NK-92 (cell line): Measurements from ENCODE around the gene GDF10.

Source experiments
- DNase-seq: peaks from one replicate; lab custom pipeline; 2025; ENCODE audit not compliant: unreplicated experiment; lab: John Stamatoyannopoulos, UW

GDF10 gene

GRCh38 chr10:47350671-47351640 is 51.0 kb downstream of the GDF10 start:
- no peak for DNase-seq

DNA sequence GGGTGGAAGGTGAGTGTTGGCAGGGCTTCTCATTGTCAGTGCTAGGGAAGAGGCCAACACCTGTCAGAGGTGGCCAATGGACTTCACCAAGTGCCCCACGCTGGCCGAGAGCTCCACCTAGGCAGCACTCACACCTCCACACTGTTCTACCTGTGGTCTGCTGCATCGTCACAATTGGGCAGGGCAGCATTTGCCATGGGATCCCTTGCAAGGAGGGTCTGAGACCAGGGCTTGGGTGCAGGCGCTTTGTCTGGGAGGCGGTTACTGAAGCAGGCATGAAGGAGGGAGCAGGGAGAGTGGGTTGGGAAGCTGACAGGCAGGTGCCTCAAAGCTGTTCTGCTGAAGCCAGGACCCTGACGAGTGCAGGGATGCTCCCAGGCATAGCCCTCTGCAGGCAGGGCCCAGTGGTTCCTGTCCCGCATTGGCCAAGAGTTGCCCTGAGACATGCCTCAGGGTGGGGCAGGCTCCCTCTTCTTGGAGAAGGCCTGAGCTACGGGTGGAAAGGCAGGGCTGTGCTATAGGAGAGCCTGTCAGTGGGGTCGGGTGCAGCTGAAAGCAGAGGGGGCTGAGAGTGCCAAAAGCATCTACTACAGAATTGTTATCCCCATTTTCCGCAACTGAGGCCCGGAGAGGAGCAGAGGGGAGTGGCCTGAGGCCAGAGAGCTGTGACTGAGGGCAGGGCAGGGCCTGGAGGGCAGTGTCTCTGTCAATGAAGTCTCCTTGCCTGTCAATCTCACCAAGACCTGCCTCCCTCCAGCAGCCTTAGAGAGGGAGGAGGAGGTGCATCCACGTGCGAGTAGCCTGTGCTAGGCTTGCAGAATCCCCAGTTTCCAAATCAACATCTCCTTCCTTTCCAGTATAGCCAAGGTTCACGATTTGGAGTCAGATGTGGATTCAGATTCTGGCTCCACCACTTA is 52.2 kb downstream of the GDF10 start:
- DNase-seq, result no peak

GRCh38 chr10:47353351-47353750 is 53.4 kb downstream of the GDF10 start:
- no peak for DNase-seq

- no peak for DNase-seq
Observed at GRCh38 chr10:47354165-47354564, 54.2 kb downstream of the GDF10 start.

DNA sequence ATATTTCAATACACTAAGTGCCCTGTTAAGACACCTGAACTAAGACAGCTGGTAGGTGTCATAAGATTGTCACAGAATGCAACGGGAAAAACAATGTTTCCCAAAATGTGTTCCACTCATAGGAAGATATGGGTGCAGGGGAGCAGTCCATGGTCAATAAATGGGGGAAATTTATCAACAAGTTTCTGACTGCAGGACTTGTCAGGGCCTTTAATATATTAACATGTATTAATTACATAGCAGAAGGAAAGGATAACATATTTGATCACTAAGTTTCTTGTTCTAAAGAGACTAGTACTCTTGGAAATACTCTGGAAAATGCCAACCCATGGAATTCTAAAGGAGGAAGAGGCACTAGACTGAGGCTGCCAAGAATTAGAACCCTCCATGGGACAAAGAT is 54.9 kb downstream of the GDF10 start:
- DNase-seq, result no peak

DNA sequence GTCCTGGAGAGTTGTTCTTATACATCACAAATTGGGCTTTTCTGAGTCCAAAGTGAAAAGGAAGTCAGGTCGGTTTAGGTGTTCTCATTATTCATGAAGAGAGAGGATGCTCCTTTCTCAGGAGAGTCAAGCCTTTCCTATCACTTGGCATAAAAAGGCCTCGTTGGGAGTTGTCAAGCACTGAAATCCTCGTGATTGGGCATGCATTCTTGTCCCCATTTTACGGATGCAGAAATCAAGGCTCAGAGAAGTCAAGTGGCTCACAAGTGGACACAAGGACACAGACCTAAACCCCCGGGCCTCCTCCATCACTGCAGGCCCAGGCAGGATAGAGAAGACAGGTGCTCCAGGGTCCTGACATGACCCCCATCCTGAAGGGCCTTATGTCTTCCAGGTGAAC is 56.7 kb downstream of the GDF10 start:
- DNase-seq, result no peak

- DNase-seq, result no peak
Observed at GRCh38 chr10:47357131-47357582, 57.2 kb downstream of the GDF10 start.

DNA sequence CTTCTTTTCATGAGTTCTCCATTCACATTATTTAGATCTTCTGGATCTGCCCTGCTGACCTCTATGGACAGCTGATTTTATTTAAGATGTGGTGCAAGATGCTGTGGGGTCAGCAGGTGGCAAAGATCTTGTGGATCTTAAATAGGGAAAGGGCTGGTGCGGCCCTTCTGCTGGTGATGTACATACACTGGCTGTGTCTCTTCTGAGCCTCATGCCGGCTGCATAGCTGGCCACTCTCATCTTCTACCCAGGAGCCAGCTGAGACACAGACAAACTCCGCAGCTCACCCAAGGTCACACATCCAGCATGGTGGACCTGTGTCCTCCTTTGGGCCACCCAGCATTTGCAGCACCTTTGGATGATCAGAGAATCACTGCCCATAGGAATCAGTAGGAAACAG is 57.9 kb downstream of the GDF10 start:
- no peak for DNase-seq

GRCh38 chr10:47358457-47358856 is 58.5 kb downstream of the GDF10 start:
- DNase-seq, result no peak

DNA sequence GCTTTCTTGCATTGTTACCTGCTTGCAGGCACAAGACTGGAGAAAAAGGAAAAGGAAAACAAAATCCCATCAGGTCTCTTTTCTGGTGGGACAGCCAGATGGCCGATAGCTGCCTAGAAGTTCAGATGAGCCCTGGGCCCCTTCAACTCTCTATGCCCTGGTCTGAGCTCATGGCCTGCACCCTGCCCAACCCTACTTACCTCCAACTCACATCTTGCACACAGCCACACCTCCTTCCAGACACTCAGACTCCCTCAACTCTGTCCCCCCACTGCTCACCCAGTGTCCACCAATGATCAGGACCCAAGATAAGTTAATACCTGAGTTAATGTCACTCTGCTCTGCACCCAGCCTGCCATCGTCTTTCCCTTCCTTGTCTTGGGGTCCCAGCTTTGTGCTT is 59.1 kb downstream of the GDF10 start:
- DNase-seq, result no peak

DNA sequence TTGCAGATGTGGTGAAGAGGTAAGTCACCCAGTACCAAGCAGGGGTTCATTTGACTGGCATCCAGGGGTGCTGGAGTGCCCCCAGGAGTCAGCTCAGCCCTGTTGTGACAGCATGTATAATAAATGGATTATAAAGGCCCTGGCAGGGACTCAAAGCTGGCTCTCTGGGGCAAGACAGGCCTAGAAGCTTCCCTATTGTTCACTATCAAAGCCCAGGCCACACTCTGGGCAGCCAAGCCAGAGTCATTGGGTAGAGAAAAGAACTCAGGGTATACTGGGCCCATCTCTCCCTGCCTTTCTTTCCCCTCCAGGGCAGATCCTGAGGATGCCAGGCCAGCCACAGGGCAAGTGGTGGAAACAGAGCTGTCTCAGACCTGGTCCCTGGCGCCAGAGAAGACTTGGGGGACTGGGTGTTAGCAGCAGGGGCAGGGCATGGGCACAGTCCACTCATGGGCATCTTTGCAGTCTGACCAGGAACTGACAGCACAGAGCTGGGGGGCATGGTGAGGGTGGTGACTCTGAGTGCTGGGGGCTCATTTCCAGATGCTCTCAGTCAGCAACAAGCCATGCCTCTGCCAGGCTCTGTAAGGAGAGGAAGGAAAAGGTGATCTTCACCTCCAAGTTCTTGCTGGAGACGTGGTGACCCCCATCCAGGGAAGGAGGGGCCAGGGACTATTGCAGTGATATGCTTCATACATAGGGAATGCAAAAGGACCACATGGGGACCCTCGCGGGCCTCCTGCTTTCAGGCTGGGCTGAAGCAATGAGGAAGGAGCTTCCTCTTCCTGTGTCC is 59.8 kb downstream of the GDF10 start:
- DNase-seq, result no peak

- no peak for DNase-seq
Observed at GRCh38 chr10:47360419-47361040, 60.5 kb downstream of the GDF10 start.

DNA sequence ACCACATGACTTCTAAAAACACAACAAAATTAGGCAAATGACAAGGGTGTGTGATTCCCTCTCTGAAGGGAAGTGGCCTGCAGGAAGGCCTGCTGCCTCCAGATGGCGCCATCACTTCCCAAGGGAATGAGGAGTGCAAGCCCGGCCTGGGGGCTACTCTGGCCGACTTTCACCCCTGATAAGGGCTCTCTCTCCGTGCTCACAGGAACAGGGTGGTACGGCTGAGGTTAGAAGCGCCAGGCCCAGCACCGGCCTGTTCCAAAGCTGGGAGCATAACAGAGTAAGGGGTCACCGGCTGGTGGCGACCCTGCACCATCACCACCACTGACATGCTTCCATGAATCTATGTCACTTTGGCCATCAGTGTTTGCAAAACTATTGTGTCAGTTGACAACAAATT is 61.3 kb downstream of the GDF10 start:
- no peak for DNase-seq

DNA sequence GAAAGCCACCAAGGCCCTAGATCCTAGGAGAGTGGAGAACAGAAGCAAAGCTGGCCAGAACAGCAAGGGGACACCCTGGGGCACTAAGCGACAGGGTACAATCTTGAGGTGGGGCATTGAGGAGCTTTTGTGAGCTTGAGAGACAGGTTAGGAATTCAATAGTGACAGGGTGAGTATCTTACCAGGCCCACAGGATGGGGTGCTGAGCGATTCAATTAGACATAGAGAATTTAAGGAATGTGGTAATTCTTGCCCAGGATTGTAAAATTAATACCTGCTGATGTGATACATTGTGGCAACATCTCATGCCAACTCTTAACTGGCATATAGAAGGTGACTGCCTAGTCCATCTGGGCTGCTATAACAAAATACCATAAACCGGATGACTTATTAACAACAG is 62.2 kb downstream of the GDF10 start:
- DNase-seq, result no peak
